GM19099 (cell line): ENCODE data around the gene MLLT6.
A peak's percentile ranks its signal among the peaks of the same experiment; 100 is the strongest.

ENCODE experiments used
- POLR2A ChIP-seq: IDR thresholded peaks from 3 replicates; pipeline ENCODE4 v1.6.1; 2011; ENCODE audit warnings: low read depth; ENCODE audit not compliant: insufficient read length; ENCODE audit errors: extremely low read depth

The MLLT6 gene

DNA sequence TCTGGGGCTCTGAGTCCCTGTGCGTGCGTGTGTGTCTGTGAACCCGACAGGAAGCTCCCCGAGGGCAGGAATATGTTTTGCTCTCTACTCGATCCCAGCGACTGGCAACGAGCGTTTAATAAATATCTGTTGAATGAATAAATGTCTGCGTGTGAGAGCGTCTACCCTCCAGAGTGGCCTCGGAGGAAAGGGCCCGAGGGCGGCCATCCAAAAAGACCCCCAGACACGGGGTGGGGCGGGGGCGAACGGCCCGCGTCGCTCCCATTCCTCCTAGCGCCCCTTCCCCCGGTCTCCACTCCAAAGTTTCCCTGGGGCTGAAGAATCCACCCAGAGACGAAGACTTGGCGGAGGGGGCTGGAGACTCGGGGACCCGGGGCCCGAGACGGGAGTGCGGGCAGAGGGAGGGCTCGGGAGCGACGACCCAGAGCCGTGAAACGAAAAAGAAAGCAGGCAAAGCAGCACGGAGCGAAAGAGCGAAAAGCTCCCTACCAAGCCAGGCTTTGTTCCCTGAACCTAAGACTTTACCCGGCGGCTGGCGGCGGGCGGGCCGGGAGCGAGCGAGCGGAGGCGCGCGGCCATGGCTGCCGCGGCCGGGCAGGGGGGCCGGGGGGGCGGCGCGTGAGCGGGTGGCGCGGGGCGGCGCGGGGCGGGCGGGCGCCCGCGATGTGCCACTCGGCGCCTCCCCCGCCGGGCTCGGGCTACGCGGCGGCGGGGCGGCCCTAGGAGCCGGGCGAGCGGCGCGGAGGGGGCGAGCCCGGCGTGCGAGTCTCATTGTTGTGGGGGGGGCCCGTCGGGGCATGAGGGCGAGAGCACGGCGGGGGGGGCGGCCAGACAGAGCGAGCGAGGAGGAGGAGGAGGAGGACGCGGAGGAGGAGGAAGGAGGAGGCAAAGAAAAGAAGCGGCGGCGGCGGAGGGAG, at the start of gene MLLT6:
Gene MLLT6, plus strand, starts transcription at position 668 of the 917 bp plus-strand sequence. CDS start 360 bp downstream, outside the sequence.
- peak; percentile 65 for TF ChIP-seq POLR2A

DNA sequence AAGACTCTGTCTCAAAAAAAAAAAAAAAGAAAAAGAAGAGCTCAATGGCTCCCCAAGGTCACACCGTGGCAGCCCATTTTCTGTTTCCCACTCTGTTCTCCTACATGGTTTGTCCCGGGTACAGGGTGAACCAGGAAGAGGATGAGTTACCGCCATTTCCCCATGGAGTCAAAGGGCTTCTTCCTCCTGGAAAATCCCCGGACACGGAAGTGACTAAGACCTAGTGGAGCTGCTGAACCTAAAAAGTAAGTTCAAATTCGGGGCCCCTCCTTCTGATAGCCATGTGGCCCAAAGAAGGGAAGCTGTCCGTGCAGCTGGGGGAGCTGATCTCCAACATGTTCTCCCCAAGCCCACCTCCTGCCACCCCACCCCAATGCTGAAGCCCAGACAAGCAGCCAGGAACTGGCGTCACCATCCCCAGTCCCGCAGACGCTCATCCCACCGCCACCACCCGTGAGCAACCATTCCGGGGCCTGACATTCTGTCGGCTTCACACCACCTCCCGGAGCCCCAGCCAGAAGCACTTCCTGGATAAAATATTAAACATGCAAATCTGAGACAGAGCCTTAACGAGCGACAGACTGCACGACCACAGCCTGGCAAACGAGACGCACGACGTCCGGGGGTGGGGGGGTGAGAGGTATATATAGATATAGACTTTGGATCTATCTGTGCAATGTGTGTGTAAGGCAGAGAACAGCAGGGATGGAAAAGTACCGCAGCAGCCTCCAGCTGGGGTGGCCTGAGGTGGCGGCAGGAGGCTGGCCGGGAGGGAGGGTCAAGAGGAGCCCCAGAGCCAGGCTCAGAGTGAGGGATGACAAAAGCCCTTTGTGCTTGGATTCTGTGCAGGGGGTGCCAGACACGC, 47.9 kb upstream of the MLLT6 start:
- no peak for TF ChIP-seq POLR2A

DNA sequence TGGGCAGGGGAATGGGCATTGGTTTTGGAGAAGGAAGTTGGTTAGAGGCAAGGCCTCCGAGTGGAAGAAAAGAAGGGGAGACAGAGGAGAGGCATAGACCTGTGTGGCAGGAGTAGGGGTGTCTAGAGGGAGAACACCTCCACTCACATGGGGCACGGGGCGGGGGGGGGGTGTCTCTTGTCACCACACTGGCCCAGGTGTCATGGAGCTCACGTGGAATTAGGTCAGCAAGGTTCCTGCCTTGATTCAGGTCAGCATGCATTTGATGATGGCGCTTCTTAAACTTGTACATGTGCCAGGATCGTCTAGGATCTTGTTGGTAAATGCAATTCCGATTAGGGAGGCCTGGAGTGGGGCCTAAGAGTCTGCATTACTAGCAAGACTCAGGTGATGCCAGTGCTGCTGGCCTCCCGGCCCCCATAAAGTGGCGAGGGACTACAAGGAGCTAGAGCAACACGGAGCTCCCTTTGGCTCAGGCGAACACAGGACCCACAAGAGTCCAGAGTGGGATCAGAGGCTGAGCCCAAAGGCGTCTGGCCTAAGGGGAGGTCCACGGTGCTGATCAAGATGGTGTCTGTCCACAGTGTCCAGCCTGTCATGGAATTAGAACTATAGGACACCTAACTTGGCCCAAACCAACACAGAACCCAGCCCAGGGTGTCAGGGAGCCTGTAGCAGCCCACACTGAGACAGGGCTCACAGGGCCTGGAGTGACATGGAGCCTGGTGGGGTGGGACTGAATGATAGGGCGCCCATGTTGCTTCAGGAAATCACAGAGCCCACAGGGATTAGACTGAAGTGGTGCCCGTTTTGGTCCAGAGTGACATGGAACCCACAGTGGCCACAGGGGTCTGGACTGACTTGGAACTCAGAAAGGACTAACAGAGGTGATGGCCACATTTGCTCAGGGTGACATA, 47.0 kb upstream of the MLLT6 start:
- no peak for TF ChIP-seq POLR2A

DNA sequence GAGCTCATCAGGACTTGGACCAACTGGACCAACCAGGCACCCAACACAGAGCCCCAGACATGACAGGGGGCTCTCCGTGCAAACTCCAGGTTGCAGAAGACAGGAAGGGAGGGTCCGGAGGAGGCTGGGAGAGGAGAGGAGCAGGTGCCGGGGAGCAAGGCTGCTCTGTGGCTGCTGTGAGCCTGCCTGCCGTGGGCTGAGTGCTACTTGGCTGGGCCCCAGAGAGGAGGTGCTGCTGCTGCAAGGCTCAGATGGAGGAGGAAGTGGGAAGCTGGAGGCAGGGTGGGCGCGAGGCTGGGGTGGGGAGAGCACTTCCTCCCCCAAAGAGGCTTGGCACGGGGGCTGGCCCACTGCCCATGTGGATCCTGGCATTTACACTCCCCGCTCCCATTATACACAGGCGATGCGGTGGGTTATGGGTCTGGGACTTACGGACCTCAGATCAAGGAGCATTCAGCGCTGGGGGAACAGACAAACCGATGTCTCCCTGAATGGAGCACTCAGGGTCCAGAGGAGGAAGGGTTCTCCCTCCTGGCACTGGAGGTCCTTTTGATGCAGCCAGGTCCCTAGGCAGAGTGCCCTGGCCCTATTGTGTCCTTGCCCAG, 46.2 kb upstream of the MLLT6 start:
- no peak for TF ChIP-seq POLR2A

DNA sequence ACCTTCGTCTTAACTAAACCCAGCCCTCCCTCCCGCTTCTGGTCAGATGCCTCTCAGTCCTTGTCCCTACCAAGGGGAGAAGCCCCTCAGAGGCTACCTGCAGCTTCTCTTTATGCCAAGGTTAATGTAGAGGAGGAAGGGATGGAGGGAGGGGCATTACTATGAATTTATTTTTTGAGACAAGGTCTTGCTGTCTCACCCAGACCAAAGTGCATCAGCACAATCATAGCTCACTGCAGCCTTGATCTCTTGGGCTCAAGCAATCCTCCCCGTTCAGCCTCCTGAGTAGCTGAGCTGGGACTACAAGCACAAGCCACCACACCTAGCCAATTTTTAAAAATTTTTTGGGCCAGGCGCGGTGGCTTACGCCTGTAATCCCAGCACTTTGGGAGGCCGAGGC, 45.7 kb upstream of the MLLT6 start:
- TF ChIP-seq POLR2A = no peak

DNA sequence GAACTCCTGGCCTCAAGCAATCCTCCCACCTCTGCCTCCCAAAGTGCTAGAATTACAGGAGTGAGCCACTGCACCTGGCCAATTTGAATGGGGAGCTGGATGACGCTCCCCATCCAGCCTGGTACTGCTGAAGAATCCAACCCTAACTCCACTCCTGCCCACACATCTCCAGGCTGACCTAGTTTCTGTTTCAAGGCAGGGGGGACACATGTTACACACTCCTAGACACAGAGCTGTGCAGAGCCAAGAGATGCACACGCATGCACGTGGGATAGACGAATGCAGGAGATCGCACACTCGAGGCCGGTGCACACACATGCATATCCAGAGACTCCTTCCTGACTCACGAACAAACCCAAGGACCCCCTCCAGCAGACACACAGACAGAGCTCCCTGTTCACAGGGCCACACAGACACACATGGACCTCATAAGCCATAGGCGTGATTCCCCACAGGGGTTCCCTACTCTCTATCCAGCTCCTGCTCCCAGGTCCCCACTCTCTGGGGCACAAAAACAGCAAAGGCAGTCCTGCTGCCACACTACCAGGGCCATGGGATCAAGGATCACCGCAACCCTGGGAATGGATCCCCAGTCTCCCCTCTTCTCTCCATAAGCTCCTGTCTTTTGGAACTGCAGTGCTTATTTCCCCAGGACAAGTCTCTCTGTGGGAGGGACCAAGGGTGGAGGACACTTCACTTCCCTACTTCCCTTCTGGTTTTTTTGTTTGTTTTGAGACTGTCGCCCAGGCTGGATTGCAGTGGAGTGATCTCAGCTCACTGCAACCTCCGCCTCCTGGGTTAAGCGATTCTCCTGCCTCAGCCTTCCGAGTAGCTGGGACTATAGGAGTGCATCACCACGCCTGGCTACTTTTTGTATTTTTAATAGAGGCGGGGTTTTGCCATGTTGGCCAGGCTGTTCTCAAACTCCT, 44.7 kb upstream of the MLLT6 start:
- no peak for TF ChIP-seq POLR2A

DNA sequence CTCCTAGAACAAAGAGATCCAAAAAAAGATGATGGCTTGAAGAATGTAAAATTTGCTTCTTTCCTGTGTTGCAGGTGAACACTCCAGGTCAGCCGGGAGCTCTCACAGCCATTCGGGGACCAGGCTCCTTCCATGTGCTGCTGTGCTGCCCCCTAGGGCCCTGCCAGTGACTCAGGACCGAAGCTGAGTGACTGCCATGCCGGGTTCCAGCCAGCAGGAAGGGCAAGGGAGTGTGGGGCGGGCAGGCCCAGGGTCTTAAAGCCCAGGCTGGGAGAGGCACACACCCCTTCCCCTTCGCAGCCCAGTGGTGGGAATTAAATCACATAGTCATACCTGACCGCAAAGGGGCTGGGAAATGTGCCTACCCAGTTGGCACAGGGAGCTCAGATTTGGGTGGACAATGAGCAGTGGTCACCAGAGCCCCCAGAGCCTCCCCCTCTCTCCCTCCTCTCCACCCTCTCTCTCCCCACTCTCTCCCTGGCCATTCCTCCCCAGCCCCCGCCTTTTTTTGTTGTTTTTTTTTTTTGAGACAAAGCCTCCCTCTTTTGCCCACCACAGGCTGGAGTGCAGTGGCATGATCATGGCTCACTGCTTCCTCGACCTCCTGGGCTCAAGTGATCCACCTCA, 41.8 kb upstream of the MLLT6 start:
- no peak for TF ChIP-seq POLR2A

DNA sequence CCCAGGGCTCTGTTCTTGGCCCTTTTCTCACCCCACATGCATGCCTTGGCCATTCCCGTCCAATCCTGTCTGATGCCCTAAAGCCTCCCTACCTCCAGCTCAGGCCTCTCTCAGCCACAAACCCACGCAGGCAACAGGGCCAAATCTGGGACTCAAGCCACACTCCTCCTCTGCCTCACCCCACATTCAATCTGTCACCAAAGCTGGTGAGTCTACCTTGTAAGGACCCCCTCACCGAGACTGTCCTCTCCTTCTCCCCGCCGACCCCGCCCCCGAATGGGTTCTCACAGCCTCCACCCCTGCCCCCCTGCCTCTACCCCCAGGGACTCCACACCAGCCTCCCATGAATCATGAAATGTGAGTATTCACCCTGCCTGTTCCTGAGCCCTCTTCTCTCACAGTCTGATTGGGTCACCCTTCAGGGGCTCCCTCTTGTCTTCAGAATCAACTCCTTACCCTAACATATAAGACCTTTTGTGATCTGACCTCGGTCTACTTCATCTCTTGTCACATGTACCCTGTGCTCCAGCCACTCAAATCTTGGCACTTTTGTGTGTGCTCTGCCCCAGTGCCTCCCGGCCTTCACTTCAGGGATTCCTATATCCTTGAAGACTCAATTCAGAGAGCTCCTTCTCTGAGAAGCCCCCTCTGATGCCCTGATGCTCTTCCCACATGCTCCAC, 41.0 kb upstream of the MLLT6 start:
- no peak for TF ChIP-seq POLR2A

DNA sequence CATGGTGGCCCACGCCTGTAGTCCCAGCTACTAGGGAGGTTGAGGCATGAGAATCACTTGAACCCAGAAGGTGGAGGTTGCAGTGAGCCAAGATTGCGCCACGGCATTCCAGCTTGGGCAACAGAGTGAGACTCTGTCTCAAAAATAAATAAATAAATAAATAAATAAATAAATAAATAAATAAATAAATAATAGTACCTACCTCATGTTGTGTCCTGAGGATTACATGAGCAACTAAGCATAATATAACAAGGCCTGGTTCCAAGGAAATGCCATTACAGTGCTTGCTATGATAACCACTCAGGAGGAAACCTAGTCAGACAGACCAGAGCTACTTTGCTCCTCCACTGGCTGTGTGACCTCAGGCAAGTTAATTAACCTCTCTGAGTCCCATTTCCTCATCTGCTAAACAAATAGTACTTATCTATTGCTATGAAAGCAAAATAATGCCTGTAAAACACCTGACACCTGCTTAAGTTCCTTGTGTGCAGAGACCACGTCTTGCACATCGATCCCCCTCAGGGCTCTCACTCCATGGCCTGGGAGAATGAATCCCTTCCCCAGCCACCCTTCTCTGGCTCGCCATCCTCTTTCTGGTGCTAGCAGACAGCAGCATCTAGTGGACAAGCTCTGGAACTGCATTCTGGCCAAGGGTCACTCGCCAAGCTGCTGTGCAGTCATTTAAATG, 37.8 kb upstream of the MLLT6 start:
- no peak for TF ChIP-seq POLR2A

DNA sequence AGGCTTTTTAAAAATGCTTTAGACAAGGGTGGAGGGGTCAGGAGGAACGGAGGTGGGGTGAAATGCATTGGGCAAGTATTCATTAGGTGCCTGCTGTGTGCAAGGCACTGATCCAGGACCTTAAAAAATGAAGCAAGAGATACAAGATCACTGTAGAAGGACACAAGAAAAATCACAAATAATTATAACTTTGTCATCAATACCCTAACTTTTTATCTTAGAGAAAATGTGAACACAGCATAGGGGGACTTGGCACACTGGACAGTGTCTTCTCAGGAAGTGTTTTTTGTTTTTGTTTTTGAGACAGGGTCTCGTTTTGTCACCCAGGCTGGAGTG, 37.3 kb upstream of the MLLT6 start:
- no peak for TF ChIP-seq POLR2A

DNA sequence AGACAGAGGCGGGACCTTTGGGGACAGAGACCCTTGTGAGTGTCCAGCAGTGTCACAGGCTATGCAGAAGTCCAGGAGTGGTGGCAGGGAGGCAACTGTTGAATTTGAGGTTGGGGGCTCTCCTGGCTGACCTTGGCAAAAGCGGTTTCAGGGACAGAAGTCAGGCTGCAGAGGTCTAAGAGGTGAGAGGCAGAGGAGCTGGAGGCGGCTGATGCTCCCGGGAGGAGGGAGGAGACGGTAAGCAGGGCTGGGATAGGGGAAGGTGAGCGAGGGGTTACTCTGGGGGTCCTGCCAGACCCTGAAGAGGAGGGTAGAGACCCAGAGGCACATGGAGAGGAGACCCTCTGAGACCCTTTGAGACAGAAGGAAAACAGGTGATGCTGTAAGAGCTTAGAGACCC, 35.6 kb upstream of the MLLT6 start:
- no peak for TF ChIP-seq POLR2A
